ENCODE results near the gene SFXN3.

Gene SFXN3

DNA sequence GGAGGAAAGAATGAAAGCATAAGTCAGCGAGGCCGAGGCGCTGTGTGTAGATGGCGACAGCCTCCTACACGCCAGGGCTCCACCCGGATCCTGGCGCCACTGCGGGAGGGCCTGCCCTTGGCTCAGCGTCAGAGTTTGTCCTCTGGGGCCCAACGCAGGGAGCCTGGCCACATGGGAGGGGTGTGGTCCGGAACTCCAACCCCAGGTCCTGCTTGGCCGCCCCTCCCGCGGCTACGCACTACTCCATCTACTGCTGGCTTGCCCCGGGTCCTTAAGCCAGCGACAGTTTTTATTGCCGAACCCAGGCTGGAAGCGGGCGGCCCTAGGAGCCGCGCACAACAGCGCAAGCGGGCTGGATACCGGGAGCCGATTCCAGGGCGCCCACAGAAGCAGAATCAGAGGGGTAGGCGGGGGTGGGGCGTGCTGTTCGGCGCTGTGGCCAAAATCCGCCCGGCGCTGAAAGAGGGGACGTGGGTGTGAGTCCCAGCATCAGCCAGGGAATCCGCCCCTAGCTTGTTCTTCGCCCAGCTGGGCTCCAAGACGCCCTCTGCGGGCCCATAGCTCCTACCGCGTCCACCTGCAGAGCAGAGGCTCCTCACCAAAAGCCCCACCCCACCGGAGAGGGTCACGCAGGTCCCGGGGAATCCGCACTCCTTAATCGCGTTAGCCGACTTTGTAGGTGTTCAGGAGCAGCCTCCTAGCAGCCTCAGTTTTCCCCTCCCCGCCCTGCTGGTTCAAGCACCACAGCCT, 35.3 kb downstream of the SFXN3 start:
- H3K36me3 ChIP-seq (ENCODE audit: low read depth): no peaks in the 10 kb centered on the region
- peak; percentile 70 for ATAC-seq (ENCODE audit: low read depth)
- peak overlapping the region; percentile 35 for H3K4me3 ChIP-seq (ENCODE audit: severe bottlenecking)
- H3K27ac ChIP-seq (ENCODE audit: poor library complexity, severe bottlenecking): peak overlapping the region; percentile 36
- TF ChIP-seq, protein P1, sequence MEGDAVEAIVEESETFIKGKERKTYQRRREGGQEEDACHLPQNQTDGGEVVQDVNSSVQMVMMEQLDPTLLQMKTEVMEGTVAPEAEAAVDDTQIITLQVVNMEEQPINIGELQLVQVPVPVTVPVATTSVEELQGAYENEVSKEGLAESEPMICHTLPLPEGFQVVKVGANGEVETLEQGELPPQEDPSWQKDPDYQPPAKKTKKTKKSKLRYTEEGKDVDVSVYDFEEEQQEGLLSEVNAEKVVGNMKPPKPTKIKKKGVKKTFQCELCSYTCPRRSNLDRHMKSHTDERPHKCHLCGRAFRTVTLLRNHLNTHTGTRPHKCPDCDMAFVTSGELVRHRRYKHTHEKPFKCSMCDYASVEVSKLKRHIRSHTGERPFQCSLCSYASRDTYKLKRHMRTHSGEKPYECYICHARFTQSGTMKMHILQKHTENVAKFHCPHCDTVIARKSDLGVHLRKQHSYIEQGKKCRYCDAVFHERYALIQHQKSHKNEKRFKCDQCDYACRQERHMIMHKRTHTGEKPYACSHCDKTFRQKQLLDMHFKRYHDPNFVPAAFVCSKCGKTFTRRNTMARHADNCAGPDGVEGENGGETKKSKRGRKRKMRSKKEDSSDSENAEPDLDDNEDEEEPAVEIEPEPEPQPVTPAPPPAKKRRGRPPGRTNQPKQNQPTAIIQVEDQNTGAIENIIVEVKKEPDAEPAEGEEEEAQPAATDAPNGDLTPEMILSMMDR (IDR thresholded peaks at IDR 0.05; ENCODE audit: poor library complexity, severe bottlenecking): peak; percentile 54
- no peak for DNase-seq (ENCODE audit: low spot score)
- H3K27me3 ChIP-seq (ENCODE audit: insufficient read depth, poor library complexity, severe bottlenecking): no peaks in the 10 kb centered on the region
- no peaks in the 10 kb centered on the region for H3K4me1 ChIP-seq (ENCODE audit: insufficient read depth, poor library complexity, severe bottlenecking)
- no peaks in the 10 kb centered on the region for H3K9me3 ChIP-seq (ENCODE audit: severe bottlenecking)

DNA sequence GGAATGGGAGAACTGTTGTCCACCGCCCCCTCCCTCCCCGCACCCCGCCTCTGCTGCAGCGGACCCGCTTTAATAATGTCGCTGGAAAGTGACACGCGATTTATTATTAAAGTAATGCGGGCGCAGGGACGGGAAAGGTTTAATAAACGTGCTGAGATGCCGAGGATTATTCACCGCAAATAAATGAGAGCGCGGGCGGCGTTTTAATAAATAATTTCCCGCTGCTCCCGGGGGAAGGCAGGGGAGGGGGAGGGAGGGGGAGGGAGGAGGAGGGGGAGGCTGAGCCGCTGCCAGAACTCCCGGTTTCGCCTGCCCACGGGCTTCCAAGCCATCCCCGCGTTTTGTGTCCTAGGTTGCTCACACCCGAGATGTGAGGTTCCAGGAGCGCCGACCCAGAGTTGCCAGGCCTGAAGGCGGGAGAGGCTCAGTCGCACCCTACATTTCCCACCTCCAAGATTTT, 35.9 kb downstream of the SFXN3 start:
- Histone ChIP-seq H3K4me1 (ENCODE audit: insufficient read depth, poor library complexity, severe bottlenecking) (no peaks in the 10 kb centered on the region), H3K27ac (ENCODE audit: poor library complexity, severe bottlenecking) (peak overlapping the region; percentile 36), H3K36me3 (ENCODE audit: low read depth) (no peaks in the 10 kb centered on the region), H3K9me3 (ENCODE audit: severe bottlenecking) (no peaks in the 10 kb centered on the region), H3K27me3 (ENCODE audit: insufficient read depth, poor library complexity, severe bottlenecking) (no peaks in the 10 kb centered on the region), H3K4me3 (ENCODE audit: severe bottlenecking) (peak overlapping the region; percentile 35)
- TF ChIP-seq, protein P1 (IDR thresholded peaks at IDR 0.05; ENCODE audit: poor library complexity, severe bottlenecking): no peak
- DNase-seq (ENCODE audit: low spot score): no peak
- peak; percentile 8; the same call in 2 of the 3 replicates for ATAC-seq (ENCODE audit: low read depth)

DNA sequence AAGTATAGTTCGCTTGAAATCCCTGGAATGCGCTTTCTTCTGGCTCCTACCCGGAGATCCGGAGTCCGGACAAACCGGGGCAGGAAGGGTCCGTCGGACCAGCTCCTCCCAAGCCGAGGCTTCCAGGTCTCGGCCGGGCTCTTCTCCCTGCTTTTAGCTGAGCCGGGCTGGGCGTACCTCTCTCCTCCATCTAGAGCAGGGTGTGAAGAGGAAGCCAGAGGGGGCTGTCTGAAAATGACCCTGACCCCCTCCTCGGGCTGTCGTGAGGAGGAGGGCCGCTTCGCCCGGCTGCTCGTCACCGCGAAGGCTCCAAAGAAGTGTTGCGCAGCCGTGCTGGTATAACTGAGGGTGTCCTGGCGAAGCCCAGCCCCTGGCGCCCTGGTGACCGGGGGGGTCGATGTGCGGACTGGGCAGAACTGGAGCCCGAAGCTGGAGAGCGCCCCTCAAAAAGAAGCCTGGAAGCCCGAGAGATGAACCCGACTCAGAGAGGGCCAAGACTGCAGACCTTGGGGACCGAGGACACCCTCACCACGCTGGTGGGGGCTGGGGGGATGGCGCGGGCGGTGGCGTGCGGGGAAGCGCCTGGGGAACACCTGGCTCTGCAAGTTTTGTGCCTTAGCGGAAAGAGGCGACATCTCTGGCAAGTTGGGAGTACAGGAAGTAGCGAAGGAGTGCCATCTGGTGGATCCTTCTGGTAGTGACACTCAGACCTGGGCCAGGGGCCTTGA, 36.5 kb downstream of the SFXN3 start:
- DNase-seq (ENCODE audit: low spot score) (no peak), ATAC-seq (ENCODE audit: low read depth) (peak; percentile 35)
- no peaks in the 10 kb centered on the region for H3K9me3 ChIP-seq (ENCODE audit: severe bottlenecking)
- no peaks in the 10 kb centered on the region for H3K4me1 ChIP-seq (ENCODE audit: insufficient read depth, poor library complexity, severe bottlenecking)
- H3K27ac ChIP-seq (ENCODE audit: poor library complexity, severe bottlenecking): peak overlapping the region; percentile 36
- peak overlapping the region; percentile 35 for H3K4me3 ChIP-seq (ENCODE audit: severe bottlenecking)
- H3K36me3 ChIP-seq (ENCODE audit: low read depth): no peaks in the 10 kb centered on the region
- H3K27me3 ChIP-seq (ENCODE audit: insufficient read depth, poor library complexity, severe bottlenecking): no peaks in the 10 kb centered on the region
- TF ChIP-seq, protein P1 (IDR thresholded peaks at IDR 0.05; ENCODE audit: poor library complexity, severe bottlenecking): peak; percentile 95

DNA sequence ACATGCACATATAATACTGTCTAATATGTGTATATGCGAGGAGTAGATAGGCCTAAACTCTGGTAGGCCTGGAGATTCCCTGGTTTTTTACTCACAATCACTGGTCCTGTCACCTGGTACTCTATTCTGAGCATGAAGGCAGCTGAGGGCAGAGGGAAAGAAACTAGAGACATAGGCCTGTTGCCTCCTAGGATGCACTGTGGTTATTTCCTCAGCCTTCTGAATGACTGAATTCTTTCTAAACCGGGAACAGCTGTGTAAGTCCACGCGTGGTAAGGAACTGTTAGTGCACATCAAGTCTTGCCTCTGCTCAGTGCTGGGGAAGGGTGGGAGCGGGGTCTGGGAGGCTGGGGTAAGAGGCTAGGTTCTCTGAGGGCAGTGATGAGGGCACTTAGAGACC, 38.4 kb downstream of the SFXN3 start:
- no peak overlapping the region for H3K27ac ChIP-seq (ENCODE audit: poor library complexity, severe bottlenecking)
- peaks cover 11% of the 10 kb centered on the region for H3K27me3 ChIP-seq (ENCODE audit: insufficient read depth, poor library complexity, severe bottlenecking)
- H3K4me3 ChIP-seq (ENCODE audit: severe bottlenecking): no peak overlapping the region
- no peak for ATAC-seq (ENCODE audit: low read depth)
- H3K4me1 ChIP-seq (ENCODE audit: insufficient read depth, poor library complexity, severe bottlenecking): no peaks in the 10 kb centered on the region
- no peaks in the 10 kb centered on the region for H3K9me3 ChIP-seq (ENCODE audit: severe bottlenecking)
- TF ChIP-seq, protein P1 (IDR thresholded peaks at IDR 0.05; ENCODE audit: poor library complexity, severe bottlenecking): no peak
- H3K36me3 ChIP-seq (ENCODE audit: low read depth): no peaks in the 10 kb centered on the region
- DNase-seq (ENCODE audit: low spot score): no peak

Measured in RWPE2 (cell line).